Measurements from ENCODE around the gene DNAH8. TPM values are rescaled to one million over a fixed set of nuclear protein-coding genes. Genes with fewer than 3 reads are reported as not detected.

Gene DNAH8
- total RNA-seq, 1 experiment from 2014 or later = not detected

DNA sequence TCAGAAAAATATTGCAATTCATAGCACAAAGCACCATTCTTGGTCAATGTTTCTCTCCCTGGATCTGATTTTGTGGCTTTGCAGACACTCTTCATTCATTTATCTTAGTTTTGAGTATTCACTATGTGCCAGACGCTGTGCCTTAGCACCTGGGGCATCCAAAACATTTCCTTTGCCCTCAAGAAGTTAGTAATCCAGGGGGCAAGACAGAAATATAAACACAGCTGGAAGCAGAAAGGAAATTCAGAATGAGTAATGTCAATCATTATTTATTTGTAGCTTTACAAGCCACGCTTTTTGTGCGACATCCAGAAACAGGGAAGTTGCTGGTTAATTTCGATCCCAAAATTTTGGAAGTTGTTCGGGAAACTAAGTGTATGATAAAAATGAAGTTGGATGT is 71.4 kb downstream of the DNAH8 start:
- no peak for DNase-seq (ENCODE audit: low read depth, low spot score)
- H3K79me2 ChIP-seq (ENCODE audit: insufficient read depth, low read length) = no peaks in the 10 kb centered on the region
- no peak overlapping the region for H2AFZ ChIP-seq (ENCODE audit: low read depth, low read length, poor library complexity, severe bottlenecking)
- CTCF ChIA-PET = no interaction called here
- H3K27ac ChIP-seq (ENCODE audit: low read depth, low read length) = no peak overlapping the region
- RAD21 ChIA-PET (ENCODE audit: low non-redundant PET in 1 of 2, low total read pairs in 2 of 2, uncharacterized antibody in 2 of 2, unreplicated experiment in 2 of 2) = no interaction called here
- H3K9me3 ChIP-seq (ENCODE audit: control insufficient read depth in 1 of 2, insufficient read depth in 1 of 2, low read depth in 1 of 2, low read length in 2 of 2) = no peaks in the 10 kb centered on the region
- H3K36me3 ChIP-seq (ENCODE audit: control insufficient read depth in 1 of 2, insufficient read depth in 2 of 2, low read length in 2 of 2) = no peaks in the 10 kb centered on the region
- no peaks in the 10 kb centered on the region; the same call in 1 of the 2 replicates for H3K9me2 ChIP-seq (ENCODE audit: insufficient read depth)
- H3K4me3 ChIP-seq (replicated peaks in 1 of 2; ENCODE audit: low read depth in 1 of 2, low read length in 2 of 2) = no peak overlapping the region
- intact Hi-C loops (cut with micrococcal nuclease) = no loop called here
- TF ChIP-seq ZNF274 (IDR thresholded peaks at IDR 0.05; ENCODE audit: low read depth, low read length) (no peak), EZH2 (IDR thresholded peaks at IDR 0.05) (no peak), POLR2A (IDR thresholded peaks at IDR 0.05; ENCODE audit: borderline replicate concordance, extremely low read depth, insufficient read depth, insufficient read length) (no peak), CBX3 (IDR thresholded peaks at IDR 0.05; ENCODE audit: low read depth) (no peak), SP1 (IDR thresholded peaks at IDR 0.05; ENCODE audit: low read depth) (no peak), EGR1 (IDR thresholded peaks at IDR 0.05; ENCODE audit: low read depth) (no peak), TCF7L2 (IDR thresholded peaks at IDR 0.05; ENCODE audit: borderline replicate concordance, extremely low read depth, insufficient read depth, insufficient read length) (no peak), YY1 (IDR thresholded peaks at IDR 0.05; ENCODE audit: extremely low read depth, insufficient replicate concordance, low read depth, low read length) (no peak), SIN3A (IDR thresholded peaks at IDR 0.05; ENCODE audit: low read depth) (no peak), SRF (IDR thresholded peaks at IDR 0.05; ENCODE audit: low read depth) (no peak), EZH2phosphoT487 (IDR thresholded peaks at IDR 0.05; ENCODE audit: borderline replicate concordance) (no peak), ELF1 (IDR thresholded peaks at IDR 0.05; ENCODE audit: borderline replicate concordance, low read depth) (no peak), RAD21 (IDR thresholded peaks at IDR 0.05; ENCODE audit: low read depth) (no peak)
- TF ChIP-seq, protein P1, sequence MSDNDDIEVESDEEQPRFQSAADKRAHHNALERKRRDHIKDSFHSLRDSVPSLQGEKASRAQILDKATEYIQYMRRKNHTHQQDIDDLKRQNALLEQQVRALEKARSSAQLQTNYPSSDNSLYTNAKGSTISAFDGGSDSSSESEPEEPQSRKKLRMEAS (IDR thresholded peaks at IDR 0.05) = no peak
- TF ChIP-seq, protein P2, sequence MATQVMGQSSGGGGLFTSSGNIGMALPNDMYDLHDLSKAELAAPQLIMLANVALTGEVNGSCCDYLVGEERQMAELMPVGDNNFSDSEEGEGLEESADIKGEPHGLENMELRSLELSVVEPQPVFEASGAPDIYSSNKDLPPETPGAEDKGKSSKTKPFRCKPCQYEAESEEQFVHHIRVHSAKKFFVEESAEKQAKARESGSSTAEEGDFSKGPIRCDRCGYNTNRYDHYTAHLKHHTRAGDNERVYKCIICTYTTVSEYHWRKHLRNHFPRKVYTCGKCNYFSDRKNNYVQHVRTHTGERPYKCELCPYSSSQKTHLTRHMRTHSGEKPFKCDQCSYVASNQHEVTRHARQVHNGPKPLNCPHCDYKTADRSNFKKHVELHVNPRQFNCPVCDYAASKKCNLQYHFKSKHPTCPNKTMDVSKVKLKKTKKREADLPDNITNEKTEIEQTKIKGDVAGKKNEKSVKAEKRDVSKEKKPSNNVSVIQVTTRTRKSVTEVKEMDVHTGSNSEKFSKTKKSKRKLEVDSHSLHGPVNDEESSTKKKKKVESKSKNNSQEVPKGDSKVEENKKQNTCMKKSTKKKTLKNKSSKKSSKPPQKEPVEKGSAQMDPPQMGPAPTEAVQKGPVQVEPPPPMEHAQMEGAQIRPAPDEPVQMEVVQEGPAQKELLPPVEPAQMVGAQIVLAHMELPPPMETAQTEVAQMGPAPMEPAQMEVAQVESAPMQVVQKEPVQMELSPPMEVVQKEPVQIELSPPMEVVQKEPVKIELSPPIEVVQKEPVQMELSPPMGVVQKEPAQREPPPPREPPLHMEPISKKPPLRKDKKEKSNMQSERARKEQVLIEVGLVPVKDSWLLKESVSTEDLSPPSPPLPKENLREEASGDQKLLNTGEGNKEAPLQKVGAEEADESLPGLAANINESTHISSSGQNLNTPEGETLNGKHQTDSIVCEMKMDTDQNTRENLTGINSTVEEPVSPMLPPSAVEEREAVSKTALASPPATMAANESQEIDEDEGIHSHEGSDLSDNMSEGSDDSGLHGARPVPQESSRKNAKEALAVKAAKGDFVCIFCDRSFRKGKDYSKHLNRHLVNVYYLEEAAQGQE (IDR thresholded peaks at IDR 0.05; ENCODE audit: low read depth) = no peak
- TF ChIP-seq, protein P3, sequence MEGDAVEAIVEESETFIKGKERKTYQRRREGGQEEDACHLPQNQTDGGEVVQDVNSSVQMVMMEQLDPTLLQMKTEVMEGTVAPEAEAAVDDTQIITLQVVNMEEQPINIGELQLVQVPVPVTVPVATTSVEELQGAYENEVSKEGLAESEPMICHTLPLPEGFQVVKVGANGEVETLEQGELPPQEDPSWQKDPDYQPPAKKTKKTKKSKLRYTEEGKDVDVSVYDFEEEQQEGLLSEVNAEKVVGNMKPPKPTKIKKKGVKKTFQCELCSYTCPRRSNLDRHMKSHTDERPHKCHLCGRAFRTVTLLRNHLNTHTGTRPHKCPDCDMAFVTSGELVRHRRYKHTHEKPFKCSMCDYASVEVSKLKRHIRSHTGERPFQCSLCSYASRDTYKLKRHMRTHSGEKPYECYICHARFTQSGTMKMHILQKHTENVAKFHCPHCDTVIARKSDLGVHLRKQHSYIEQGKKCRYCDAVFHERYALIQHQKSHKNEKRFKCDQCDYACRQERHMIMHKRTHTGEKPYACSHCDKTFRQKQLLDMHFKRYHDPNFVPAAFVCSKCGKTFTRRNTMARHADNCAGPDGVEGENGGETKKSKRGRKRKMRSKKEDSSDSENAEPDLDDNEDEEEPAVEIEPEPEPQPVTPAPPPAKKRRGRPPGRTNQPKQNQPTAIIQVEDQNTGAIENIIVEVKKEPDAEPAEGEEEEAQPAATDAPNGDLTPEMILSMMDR (IDR thresholded peaks at IDR 0.05 in 2 of 3, conservative IDR thresholded peaks at IDR 0.05 in 1 of 3; ENCODE audit: borderline replicate concordance in 1 of 3, insufficient read depth in 1 of 3, low read depth in 2 of 3, low read length in 2 of 3) = no peak
- TF ChIP-seq, protein P4, sequence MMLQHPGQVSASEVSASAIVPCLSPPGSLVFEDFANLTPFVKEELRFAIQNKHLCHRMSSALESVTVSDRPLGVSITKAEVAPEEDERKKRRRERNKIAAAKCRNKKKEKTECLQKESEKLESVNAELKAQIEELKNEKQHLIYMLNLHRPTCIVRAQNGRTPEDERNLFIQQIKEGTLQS (IDR thresholded peaks at IDR 0.05) = no peak
- TF ChIP-seq, protein P5, sequence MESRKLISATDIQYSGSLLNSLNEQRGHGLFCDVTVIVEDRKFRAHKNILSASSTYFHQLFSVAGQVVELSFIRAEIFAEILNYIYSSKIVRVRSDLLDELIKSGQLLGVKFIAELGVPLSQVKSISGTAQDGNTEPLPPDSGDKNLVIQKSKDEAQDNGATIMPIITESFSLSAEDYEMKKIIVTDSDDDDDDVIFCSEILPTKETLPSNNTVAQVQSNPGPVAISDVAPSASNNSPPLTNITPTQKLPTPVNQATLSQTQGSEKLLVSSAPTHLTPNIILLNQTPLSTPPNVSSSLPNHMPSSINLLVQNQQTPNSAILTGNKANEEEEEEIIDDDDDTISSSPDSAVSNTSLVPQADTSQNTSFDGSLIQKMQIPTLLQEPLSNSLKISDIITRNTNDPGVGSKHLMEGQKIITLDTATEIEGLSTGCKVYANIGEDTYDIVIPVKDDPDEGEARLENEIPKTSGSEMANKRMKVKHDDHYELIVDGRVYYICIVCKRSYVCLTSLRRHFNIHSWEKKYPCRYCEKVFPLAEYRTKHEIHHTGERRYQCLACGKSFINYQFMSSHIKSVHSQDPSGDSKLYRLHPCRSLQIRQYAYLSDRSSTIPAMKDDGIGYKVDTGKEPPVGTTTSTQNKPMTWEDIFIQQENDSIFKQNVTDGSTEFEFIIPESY (IDR thresholded peaks at IDR 0.05; ENCODE audit: extremely low read depth, insufficient replicate concordance, low read length) = no peak
- no peaks in the 10 kb centered on the region for H3K4me1 ChIP-seq (ENCODE audit: control insufficient read depth in 1 of 2, insufficient read depth in 2 of 2, low read length in 2 of 2)
- POLR2A ChIA-PET = no interaction called here
- no peak overlapping the region for H3K4me2 ChIP-seq (ENCODE audit: low read length)
- BruUV-seq (replicated peaks) = no TSS peak
- no peak for ATAC-seq
- H3K9ac ChIP-seq (ENCODE audit: low read length) = no peak overlapping the region
- H4K20me1 ChIP-seq (ENCODE audit: insufficient read depth) = no peaks in the 10 kb centered on the region
- H3K27me3 ChIP-seq (ENCODE audit: insufficient read depth, low read length) = peaks cover 9% of the 10 kb centered on the region; the same call in 1 of the 2 replicates
